Cortex of kidney (tissue), 1 donor: Measurements from ENCODE around the gene CCDC51.
"Not testable (repeated sequence)": the region's sequence is repeated elsewhere in the genome, so short reads cannot be mapped to it uniquely, and the experiment has no call there.

Experiments
- DNase-seq: peaks from one replicate; lab custom pipeline; 2025; lab: John Stamatoyannopoulos, UW

Gene CCDC51

GRCh38 chr3:48405971-48406370 lies 33.9 kb downstream of the CCDC51 start:
- DNase-seq: no peak

- no peak for DNase-seq
These were observed 34.5 kb downstream of the CCDC51 start for GRCh38 chr3:48405343-48405881.

GRCh38 chr3:48404440-48405342 lies 35.2 kb downstream of the CCDC51 start:
- no peak for DNase-seq

- no peak for DNase-seq
These were observed 36.1 kb downstream of the CCDC51 start for GRCh38 chr3:48403533-48404439.

- no peak for DNase-seq
These were observed 37.0 kb downstream of the CCDC51 start for GRCh38 chr3:48402907-48403306.

GRCh38 chr3:48402281-48402732 lies 37.6 kb downstream of the CCDC51 start:
- DNase-seq: no peak

- DNase-seq: not testable (repeated sequence)
These were observed 38.5 kb downstream of the CCDC51 start for GRCh38 chr3:48401434-48401901.

- DNase-seq: no peak
These were observed 39.0 kb downstream of the CCDC51 start for GRCh38 chr3:48400824-48401433.

- no peak for DNase-seq
These were observed 40.3 kb downstream of the CCDC51 start for GRCh38 chr3:48399387-48400172.

- DNase-seq: no peak
These were observed 41.1 kb downstream of the CCDC51 start for GRCh38 chr3:48398701-48399386.

GRCh38 chr3:48397767-48398681 lies 41.9 kb downstream of the CCDC51 start:
- no peak for DNase-seq

GRCh38 chr3:48395714-48396113 lies 44.2 kb downstream of the CCDC51 start:
- no peak for DNase-seq

- no peak for DNase-seq
These were observed 45.5 kb downstream of the CCDC51 start for GRCh38 chr3:48394391-48394790.

GRCh38 chr3:48388966-48389365 lies 51.0 kb downstream of the CCDC51 start:
- no peak for DNase-seq

GRCh38 chr3:48387634-48388033 lies 52.3 kb downstream of the CCDC51 start:
- no peak for DNase-seq
